Astrocyte of the cerebellum (primary cell): ENCODE measurements around the gene ETS2.

Source experiments
- DNase-seq: peaks from one replicate; pipeline ENCODE4 v3.0.0-alpha.2; 2011; ENCODE audit warnings: low read depth
- H3K4me3 ChIP-seq: 2 replicates; pipeline ENCODE4 v1.5.1; 2011; ENCODE audit warnings: mild to moderate bottlenecking, low read depth, low read length, moderate library complexity
- CTCF ChIP-seq: IDR thresholded peaks from 2 replicates; pipeline ENCODE4 v1.5.1; 2012; ENCODE audit warnings: low read length, low read depth, moderate library complexity, mild to moderate bottlenecking; ENCODE audit errors: missing control alignments
- in situ Hi-C: cut with HindIII; loops from 2 replicates; pipeline ENCODE4 v1.10.0; 2017; ENCODE audit warnings: low sequenced_read_pairs

Gene ETS2

GRCh38 chr21:38804030-38804788, 1.5 kb upstream of the ETS2 start:
- in situ Hi-C loops, result no loop called here
- no peak overlapping the region for H3K4me3 ChIP-seq
- no peak for TF ChIP-seq CTCF
- DNase-seq, result no peak

- peak overlapping the region; percentile 86 for H3K4me3 ChIP-seq
- in situ Hi-C loops, result no loop called here
- peak; percentile 55 for TF ChIP-seq CTCF
- DNase-seq, result no peak
These were observed 871 bp upstream of the ETS2 start for GRCh38 chr21:38804789-38805327.

GRCh38 chr21:38806153-38806941, 618 bp downstream of the ETS2 start:
- in situ Hi-C loops, result no loop called here
- peak overlapping the region; percentile 86 for H3K4me3 ChIP-seq
- no peak for DNase-seq
- peak; percentile 15 for TF ChIP-seq CTCF

GRCh38 chr21:38806942-38807284, 1.2 kb downstream of the ETS2 start:
- in situ Hi-C loops, result no loop called here
- peak overlapping the region; percentile 86 for H3K4me3 ChIP-seq
- TF ChIP-seq CTCF, result no peak
- no peak for DNase-seq

GRCh38 chr21:38807441-38807871, 1.7 kb downstream of the ETS2 start:
- no peak for TF ChIP-seq CTCF

GRCh38 chr21:38807986-38808385, 2.3 kb downstream of the ETS2 start:
- no peak for DNase-seq
- no peak for TF ChIP-seq CTCF
- in situ Hi-C loops, result no loop called here
- H3K4me3 ChIP-seq, result peak overlapping the region; percentile 86

More at GRCh38 chr21:38807441-38807871, 1.7 kb downstream of the ETS2 start:
- in situ Hi-C loops, result no loop called here
- DNase-seq, result no peak
- H3K4me3 ChIP-seq, result peak overlapping the region; percentile 86
